A673 (cell line): ENCODE measurements around the gene DGCR8. TPM values are rescaled to one million over a fixed set of nuclear protein-coding genes. Genes with fewer than 3 reads are reported as not detected.

Experiments
- BruUV-seq: library from RNA; stranded (reverse); fragments of 400-500 nt; replicated peaks from 2 replicates; lab custom pipeline; 2021; lab: Mats Ljungman, UMichigan
- CTCF ChIA-PET: fragments of 300-600 bp; sonication (Branson Sonifier 250); formaldehyde crosslinking; loops from one replicate; lab custom pipeline; 2022; ENCODE audit warnings: antibody characterized with exemption; lab: Charles Lee
- POLR2A ChIA-PET: fragments of 300-600 bp; sonication (Branson Sonifier 250); formaldehyde crosslinking; loops from one replicate; lab custom pipeline; 2022; ENCODE audit warnings: antibody characterized with exemption; ENCODE audit not compliant: low non-redundant PET; lab: Charles Lee
- DNase-seq: peaks from one replicate; pipeline ENCODE4 v3.0.0-alpha.2; 2015; ENCODE audit warnings: low spot score
- H3K27ac ChIP-seq: fragments of 200-600 bp; sonication (generic); 2 replicates; pipeline ENCODE4 v1.5.1; 2016; ENCODE audit warnings: mixed run types, low read depth, mild to moderate bottlenecking, mixed read lengths, antibody characterized with exemption, low read length; ENCODE audit not compliant: poor library complexity, severe bottlenecking
- H3K27me3 ChIP-seq: fragments of 200-600 bp; sonication (generic); replicated peaks from 2 replicates; pipeline ENCODE4 v1.6.1; 2017; ENCODE audit warnings: mixed run types, low read depth, mild to moderate bottlenecking, mixed read lengths, antibody characterized with exemption, low read length; ENCODE audit not compliant: insufficient read depth, poor library complexity
- H3K36me3 ChIP-seq: fragments of 200-600 bp; sonication (generic); 2 replicates; pipeline ENCODE4 v1.6.1; 2016; ENCODE audit warnings: mixed run types, mild to moderate bottlenecking, mixed read lengths, antibody characterized with exemption, low read length; ENCODE audit not compliant: insufficient read depth, poor library complexity, severe bottlenecking
- H3K4me1 ChIP-seq: fragments of 200-600 bp; sonication (generic); 2 replicates; pipeline ENCODE4 v1.6.1; 2017; ENCODE audit warnings: mixed run types, mild to moderate bottlenecking, mixed read lengths, antibody characterized with exemption, low read length; ENCODE audit not compliant: insufficient read depth, poor library complexity, severe bottlenecking
- H3K4me3 ChIP-seq: fragments of 200-600 bp; sonication (generic); 2 replicates; pipeline ENCODE4 v1.5.1; 2016; ENCODE audit warnings: low read depth, mixed run types, mild to moderate bottlenecking, mixed read lengths, low read length; ENCODE audit not compliant: poor library complexity, severe bottlenecking
- H3K9me3 ChIP-seq: fragments of 200-600 bp; sonication (generic); 2 replicates; pipeline ENCODE4 v1.6.1; 2016; ENCODE audit warnings: mixed run types, low read depth, mild to moderate bottlenecking, mixed read lengths, antibody characterized with exemption, low read length; ENCODE audit not compliant: poor library complexity, severe bottlenecking
- EZH2 ChIP-seq: fragments of 200-600 bp; sonication (generic); IDR thresholded peaks from 2 replicates; pipeline ENCODE4 v1.6.1; 2017; ENCODE audit warnings: borderline replicate concordance, low read depth, mild to moderate bottlenecking, mixed read lengths, antibody characterized with exemption, low read length; ENCODE audit not compliant: poor library complexity, severe bottlenecking
- intact Hi-C: fragments of 100-400 bp; cut with micrococcal nuclease; formaldehyde crosslinking; loops from one replicate; pipeline ENCODE4 v1.10.0; 2022; ENCODE audit not compliant: unreplicated experiment
- total RNA-seq: library from RNA; stranded (reverse); gene quantifications from 2 replicates; pipeline ENCODE4 v1.2.3, GENCODE V29; 2021
- TF ChIP-seq, protein P1 (sequence below): fragments of 300-800, 200-600 bp; sonication (generic); conservative IDR thresholded peaks from 2 replicates; pipeline ENCODE4 v1.5.1; 2017; ENCODE audit warnings: low read depth, mild to moderate bottlenecking, antibody characterized with exemption, low read length, moderate library complexity, mixed read lengths

The DGCR8 gene
- total RNA-seq, 1 experiment from 2014 or later = 63.2 TPM

DNA sequence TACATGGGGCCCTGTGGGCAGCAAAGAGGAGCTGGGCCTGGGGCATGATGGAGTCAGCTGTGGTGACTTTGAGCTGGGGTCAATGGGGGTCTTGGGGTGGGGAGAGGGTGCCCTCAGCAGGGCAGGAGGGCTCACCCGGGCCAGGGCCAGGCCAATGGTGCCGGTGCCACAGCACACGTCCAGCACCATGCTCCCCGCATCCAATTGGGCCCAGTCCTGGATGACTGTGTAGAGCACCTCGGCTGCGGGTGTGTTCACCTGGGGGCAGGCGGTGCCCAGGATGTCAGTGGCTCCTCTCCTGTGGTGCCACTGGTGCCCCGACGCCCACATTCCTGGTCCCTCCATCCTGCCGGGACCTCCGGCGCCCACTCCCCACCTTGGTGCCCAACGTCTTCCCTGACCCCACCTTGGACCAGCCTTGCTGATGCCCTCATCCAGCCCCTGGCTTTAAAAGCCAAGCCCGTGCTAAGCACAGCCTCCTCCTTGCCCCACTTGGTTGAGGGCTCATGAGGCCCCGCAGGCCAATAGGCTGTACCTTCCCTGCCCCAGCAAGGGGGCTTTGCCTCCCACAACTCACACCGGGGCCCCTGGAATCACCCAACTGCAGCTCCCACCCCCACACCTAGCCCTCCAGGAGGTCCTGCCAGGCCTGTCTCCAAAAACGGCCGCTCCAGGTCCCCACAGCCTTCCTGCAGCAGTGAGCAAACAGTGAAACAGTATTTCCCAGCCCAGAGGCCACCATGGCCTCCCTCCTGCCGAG lies 33.7 kb downstream of the DGCR8 start:
- H3K36me3 ChIP-seq = peaks cover 66% of the 10 kb centered on the region
- no peak for DNase-seq
- no TSS peak for BruUV-seq

DNA sequence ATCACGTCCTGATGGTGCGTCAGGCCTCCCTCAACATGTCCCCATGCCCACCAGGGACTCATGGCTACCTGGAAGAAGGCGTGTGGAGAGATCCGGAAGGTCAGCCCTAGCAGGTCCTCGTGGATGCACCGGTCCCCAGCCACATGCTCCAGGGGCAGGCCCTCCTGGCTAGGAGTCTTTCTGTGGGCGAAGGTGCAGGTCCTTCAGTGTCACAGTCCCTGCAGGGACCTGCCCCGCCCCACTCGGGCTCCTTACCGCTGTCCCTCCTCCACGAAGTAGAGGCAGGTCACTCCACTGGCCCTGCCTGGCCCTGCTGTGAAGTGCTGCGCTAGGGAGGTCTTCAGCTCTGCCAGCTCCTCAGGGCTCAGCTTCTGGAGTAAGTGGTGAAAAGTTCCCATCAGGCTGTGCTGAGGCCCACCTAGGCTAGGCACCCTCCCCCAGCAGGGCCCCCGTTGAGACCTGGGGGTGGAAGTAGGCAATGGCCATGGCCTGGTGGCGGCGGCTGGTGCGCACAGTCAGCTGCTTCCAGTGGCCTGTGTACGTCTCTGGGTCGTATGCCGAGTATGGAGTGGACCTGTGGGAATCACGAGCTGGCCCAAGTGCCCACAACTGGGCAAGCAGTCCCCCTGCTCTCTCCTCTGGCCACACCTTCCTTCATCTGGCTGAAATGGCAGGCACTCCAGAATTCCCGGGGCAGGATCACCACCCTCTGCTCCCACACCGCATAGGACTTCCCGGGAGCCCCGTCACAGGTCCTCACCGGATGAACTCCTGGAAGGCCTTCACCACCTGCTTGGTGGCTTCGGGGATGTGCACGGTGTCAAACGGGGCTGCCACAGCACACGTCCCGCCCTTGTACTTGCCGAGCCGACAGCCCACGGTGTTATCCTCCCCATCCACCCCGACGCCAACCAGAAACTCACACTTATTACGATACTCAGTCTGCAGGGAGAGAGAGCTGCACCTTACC lies 34.8 kb downstream of the DGCR8 start:
- TF ChIP-seq, protein P1, sequence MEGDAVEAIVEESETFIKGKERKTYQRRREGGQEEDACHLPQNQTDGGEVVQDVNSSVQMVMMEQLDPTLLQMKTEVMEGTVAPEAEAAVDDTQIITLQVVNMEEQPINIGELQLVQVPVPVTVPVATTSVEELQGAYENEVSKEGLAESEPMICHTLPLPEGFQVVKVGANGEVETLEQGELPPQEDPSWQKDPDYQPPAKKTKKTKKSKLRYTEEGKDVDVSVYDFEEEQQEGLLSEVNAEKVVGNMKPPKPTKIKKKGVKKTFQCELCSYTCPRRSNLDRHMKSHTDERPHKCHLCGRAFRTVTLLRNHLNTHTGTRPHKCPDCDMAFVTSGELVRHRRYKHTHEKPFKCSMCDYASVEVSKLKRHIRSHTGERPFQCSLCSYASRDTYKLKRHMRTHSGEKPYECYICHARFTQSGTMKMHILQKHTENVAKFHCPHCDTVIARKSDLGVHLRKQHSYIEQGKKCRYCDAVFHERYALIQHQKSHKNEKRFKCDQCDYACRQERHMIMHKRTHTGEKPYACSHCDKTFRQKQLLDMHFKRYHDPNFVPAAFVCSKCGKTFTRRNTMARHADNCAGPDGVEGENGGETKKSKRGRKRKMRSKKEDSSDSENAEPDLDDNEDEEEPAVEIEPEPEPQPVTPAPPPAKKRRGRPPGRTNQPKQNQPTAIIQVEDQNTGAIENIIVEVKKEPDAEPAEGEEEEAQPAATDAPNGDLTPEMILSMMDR = no peak
- TF ChIP-seq EZH2 = no peak
- peaks cover 66% of the 10 kb centered on the region for H3K36me3 ChIP-seq
- intact Hi-C loops = no loop called here
- ChIA-PET POLR2A (no interaction called here), CTCF (no interaction called here)
- DNase-seq = no peak
- no TSS peak for BruUV-seq
- peaks cover 19% of the 10 kb centered on the region for H3K4me1 ChIP-seq
- H3K27ac ChIP-seq = no peak overlapping the region
- no peaks in the 10 kb centered on the region for H3K27me3 ChIP-seq
- no peaks in the 10 kb centered on the region for H3K9me3 ChIP-seq
- peak overlapping the region; percentile 95 for H3K4me3 ChIP-seq

More for the DNA sequence above, 33.7 kb downstream of the DGCR8 start:
- POLR2A ChIA-PET = no interaction called here
- intact Hi-C loops = no loop called here
- no peak overlapping the region for H3K27ac ChIP-seq
- CTCF ChIA-PET = no interaction called here
- peaks cover 13% of the 10 kb centered on the region for H3K4me1 ChIP-seq
- H3K27me3 ChIP-seq = no peaks in the 10 kb centered on the region
- no peaks in the 10 kb centered on the region for H3K9me3 ChIP-seq
- no peak overlapping the region for H3K4me3 ChIP-seq
- no peak for TF ChIP-seq EZH2

DNA sequence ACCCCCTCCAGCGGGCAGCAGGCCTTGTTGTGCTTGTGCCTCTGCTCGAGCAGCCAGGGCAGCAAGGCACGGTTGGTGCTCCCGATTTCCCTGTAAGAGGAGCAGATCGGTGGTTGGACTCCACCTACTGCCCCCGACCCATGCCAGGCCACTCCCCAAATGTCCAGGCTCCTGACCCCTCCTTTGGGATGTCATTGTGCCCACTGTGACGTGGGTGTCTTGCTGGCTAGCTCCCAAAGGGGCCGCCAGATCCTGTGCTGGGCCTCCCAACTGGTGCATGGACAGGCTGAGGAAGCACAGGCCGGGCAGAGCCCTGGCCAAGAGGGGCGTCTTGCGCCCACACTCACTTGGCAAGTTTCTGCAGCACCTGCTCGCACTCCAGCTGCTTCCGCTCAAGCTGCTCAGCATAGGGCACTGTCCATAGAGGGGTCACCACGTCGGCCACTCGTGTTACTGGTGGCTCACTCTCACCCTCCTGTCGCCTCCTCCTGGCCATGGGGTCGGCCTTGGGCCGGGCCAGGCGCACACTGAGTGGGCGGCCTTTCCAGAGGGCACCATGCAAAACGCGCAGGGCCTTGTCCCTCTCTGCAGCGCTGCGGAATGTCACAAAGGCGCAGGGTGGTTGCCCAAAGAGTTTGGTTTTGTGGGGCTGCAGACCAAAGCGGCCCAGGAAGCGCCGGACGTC lies 35.8 kb downstream of the DGCR8 start, which contains the start of gene RANBP1:
Gene RANBP1 (plus strand): TSS at position 414 of the 685 bp plus-strand sequence. CDS start 81 bp downstream, at position 495.
- BruUV-seq = no TSS peak
- Histone ChIP-seq H3K36me3 (peaks cover 66% of the 10 kb centered on the region), H3K4me3 (peak within 1 kb of the TSS; percentile 95), H3K27ac (peak within 1 kb of the TSS; percentile 95), H3K9me3 (no peaks in the 10 kb centered on the region), H3K27me3 (no peaks in the 10 kb centered on the region), H3K4me1 (peaks cover 19% of the 10 kb centered on the region)
- intact Hi-C loops = no loop called here
- TF ChIP-seq, protein P1 = no peak
- TF ChIP-seq EZH2 = no peak
- ChIA-PET CTCF (no interaction called here), POLR2A (no interaction called here)
- no peak for DNase-seq
